Liver (tissue), 9 donors: Measurements from ENCODE around the gene EDC4. TPM values are rescaled to one million over a fixed set of nuclear protein-coding genes. Genes with fewer than 3 reads are reported as not detected.

Source experiments
- DNase-seq: peaks from one replicate; pipeline ENCODE4 v3.0.0-alpha.2; 2017; ENCODE audit warnings: low spot score
- H3K27ac ChIP-seq, 2 donors: one replicate each; pipeline ENCODE4 v1.7.0; 2013; ENCODE audit warnings: inconsistent platforms in 2 of 2, low read length in 2 of 2, control low read depth in 1 of 2, low read depth in 1 of 2, mild to moderate bottlenecking in 1 of 2
- H3K27me3 ChIP-seq, 4 donors: one replicate each; pipeline versions ENCODE4 v1.6.1 to v1.7.0; 2013; ENCODE audit warnings: low read length in 3 of 4, inconsistent platforms in 1 of 4, mild to moderate bottlenecking in 1 of 4, moderate library complexity in 1 of 4; ENCODE audit not compliant: control insufficient read depth in 4 of 4, insufficient read depth in 4 of 4
- H3K36me3 ChIP-seq, 4 donors: one replicate each; pipeline versions ENCODE4 v1.6.1 to v1.7.0; 2013; ENCODE audit warnings: low read length in 3 of 4, mild to moderate bottlenecking in 3 of 4, low read depth in 1 of 4, moderate library complexity in 1 of 4; ENCODE audit not compliant: control insufficient read depth in 4 of 4, insufficient read depth in 3 of 4
- H3K4me1 ChIP-seq, 4 donors: one replicate each; pipeline versions ENCODE4 v1.6.1 to v1.7.0; 2013; ENCODE audit warnings: low read length in 3 of 4, mild to moderate bottlenecking in 3 of 4, moderate library complexity in 1 of 4; ENCODE audit not compliant: control insufficient read depth in 4 of 4, insufficient read depth in 4 of 4
- H3K4me3 ChIP-seq, 3 donors: one replicate each; pipeline versions ENCODE4 v1.6.1 to v1.7.0; 2013; ENCODE audit warnings: low read length in 3 of 3, control low read depth in 1 of 3, low read depth in 1 of 3, mild to moderate bottlenecking in 1 of 3
- H3K9ac ChIP-seq, 2 donors: one replicate each; pipeline ENCODE4 v1.7.0; 2013; ENCODE audit warnings: low read length in 2 of 2, mild to moderate bottlenecking in 2 of 2, moderate library complexity in 2 of 2, control low read depth in 1 of 2, low read depth in 1 of 2
- H3K9me3 ChIP-seq, 4 donors: one replicate each; pipeline versions ENCODE4 v1.6.1 to v1.7.0; 2013; ENCODE audit warnings: low read length in 3 of 4; ENCODE audit not compliant: control insufficient read depth in 4 of 4
- CTCF ChIP-seq: fragments of 150-350 bp; IDR thresholded peaks from 2 replicates; pipeline ENCODE4 v1.5.1; 2017; ENCODE audit warnings: improper control_type of control experiment, low read depth, low read length; ENCODE audit not compliant: missing input control
- EGR1 ChIP-seq, 2 donors: IDR thresholded peaks; 2 replicates each; pipeline ENCODE4 v1.6.1; 2016 to 2018; ENCODE audit warnings: antibody characterized with exemption in 2 of 2, low read depth in 2 of 2
- FOXA1 ChIP-seq: IDR thresholded peaks from 2 replicates; pipeline ENCODE4 v1.6.1; 2016; ENCODE audit warnings: antibody characterized with exemption
- FOXA2 ChIP-seq: IDR thresholded peaks from 2 replicates; pipeline ENCODE4 v1.6.1; 2016; ENCODE audit warnings: antibody characterized with exemption
- GABPA ChIP-seq, 2 donors: IDR thresholded peaks in 1 of 2; conservative IDR thresholded peaks in 1 of 2; 2 replicates each; pipeline ENCODE4 v1.6.1; 2016; ENCODE audit warnings: antibody characterized with exemption in 2 of 2, mild to moderate bottlenecking in 1 of 2, moderate library complexity in 1 of 2
- HNF4A ChIP-seq, 2 donors: conservative IDR thresholded peaks; 2 replicates each; pipeline ENCODE4 v1.6.1; 2016; ENCODE audit warnings: antibody characterized with exemption in 2 of 2, mild to moderate bottlenecking in 2 of 2
- HNF4G ChIP-seq: IDR thresholded peaks from 2 replicates; pipeline ENCODE4 v1.6.1; 2016; ENCODE audit warnings: antibody characterized with exemption
- JUND ChIP-seq, 2 donors: IDR thresholded peaks; 2 replicates each; pipeline ENCODE4 v1.6.1; 2016; ENCODE audit warnings: antibody characterized with exemption in 2 of 2
- NR2F2 ChIP-seq: IDR thresholded peaks from 2 replicates; pipeline ENCODE4 v1.6.1; 2016; ENCODE audit warnings: antibody characterized with exemption
- RAD21 ChIP-seq, 2 donors: IDR thresholded peaks; 2 replicates each; pipeline ENCODE4 v1.6.1; 2016; ENCODE audit warnings: antibody characterized with exemption in 2 of 2, mild to moderate bottlenecking in 2 of 2
- RXRA ChIP-seq, 2 donors: IDR thresholded peaks; 2 replicates each; pipeline ENCODE4 v1.6.1; 2017 to 2018; ENCODE audit warnings: antibody characterized with exemption in 2 of 2, mild to moderate bottlenecking in 1 of 2
- SP1 ChIP-seq: IDR thresholded peaks from 2 replicates; pipeline ENCODE4 v1.6.1; 2018; ENCODE audit warnings: antibody characterized with exemption, mild to moderate bottlenecking
- TAF1 ChIP-seq: conservative IDR thresholded peaks from 2 replicates; pipeline ENCODE4 v1.6.1; 2016; ENCODE audit warnings: antibody characterized with exemption, mild to moderate bottlenecking
- YY1 ChIP-seq: IDR thresholded peaks from 2 replicates; pipeline ENCODE4 v1.6.1; 2016; ENCODE audit warnings: antibody characterized with exemption, mild to moderate bottlenecking
- ZBTB33 ChIP-seq: IDR thresholded peaks from 2 replicates; pipeline ENCODE4 v1.6.1; 2016; ENCODE audit warnings: antibody characterized with exemption
- WGBS: extraction: QIAGEN DNeasy Blood & Tissue Kit; methylation state at CpG from one replicate; pipeline ENCODE4 v1.1.7; 2013; 5-methylcytosine and 5-hydroxymethylcytosine counted together
- polyA plus RNA-seq, 2 donors: library from polyadenylated mRNA; stranded (reverse) in 1 of 2; unstranded in 1 of 2; fragments of 200-250 nt in 1 of 2; fragments of >200 nt in 1 of 2; fragmentation: Nextera tagmentation in 1 of 2; extraction: Ambion mirVana in 1 of 2; gene quantifications; one replicate each; pipeline versions ENCODE4 v1.2.1 to v1.2.3, GENCODE V29; 2013 to 2015
- total RNA-seq, 2 donors: library from RNA; depleted of rRNA; stranded (reverse); fragments of >200 nt; gene quantifications; one replicate each; pipeline ENCODE4 v1.2.3, GENCODE V29; 2014
- TF ChIP-seq, protein P1 (sequence below): IDR thresholded peaks from 2 replicates; pipeline ENCODE4 v1.6.1; 2016; ENCODE audit warnings: antibody characterized with exemption
- TF ChIP-seq, protein P2 (sequence below): IDR thresholded peaks from 2 replicates; pipeline ENCODE4 v1.6.1; 2016; ENCODE audit warnings: antibody characterized with exemption
- TF ChIP-seq, protein P3 (sequence below): IDR thresholded peaks from 2 replicates; pipeline ENCODE4 v1.6.1; 2016; ENCODE audit warnings: antibody characterized with exemption, mild to moderate bottlenecking
- donor health status: healthy.
- donor health status: healthy.
- donor health status: healthy.
- donor health status: healthy.
- donor health status: healthy.

The EDC4 gene, protein sequence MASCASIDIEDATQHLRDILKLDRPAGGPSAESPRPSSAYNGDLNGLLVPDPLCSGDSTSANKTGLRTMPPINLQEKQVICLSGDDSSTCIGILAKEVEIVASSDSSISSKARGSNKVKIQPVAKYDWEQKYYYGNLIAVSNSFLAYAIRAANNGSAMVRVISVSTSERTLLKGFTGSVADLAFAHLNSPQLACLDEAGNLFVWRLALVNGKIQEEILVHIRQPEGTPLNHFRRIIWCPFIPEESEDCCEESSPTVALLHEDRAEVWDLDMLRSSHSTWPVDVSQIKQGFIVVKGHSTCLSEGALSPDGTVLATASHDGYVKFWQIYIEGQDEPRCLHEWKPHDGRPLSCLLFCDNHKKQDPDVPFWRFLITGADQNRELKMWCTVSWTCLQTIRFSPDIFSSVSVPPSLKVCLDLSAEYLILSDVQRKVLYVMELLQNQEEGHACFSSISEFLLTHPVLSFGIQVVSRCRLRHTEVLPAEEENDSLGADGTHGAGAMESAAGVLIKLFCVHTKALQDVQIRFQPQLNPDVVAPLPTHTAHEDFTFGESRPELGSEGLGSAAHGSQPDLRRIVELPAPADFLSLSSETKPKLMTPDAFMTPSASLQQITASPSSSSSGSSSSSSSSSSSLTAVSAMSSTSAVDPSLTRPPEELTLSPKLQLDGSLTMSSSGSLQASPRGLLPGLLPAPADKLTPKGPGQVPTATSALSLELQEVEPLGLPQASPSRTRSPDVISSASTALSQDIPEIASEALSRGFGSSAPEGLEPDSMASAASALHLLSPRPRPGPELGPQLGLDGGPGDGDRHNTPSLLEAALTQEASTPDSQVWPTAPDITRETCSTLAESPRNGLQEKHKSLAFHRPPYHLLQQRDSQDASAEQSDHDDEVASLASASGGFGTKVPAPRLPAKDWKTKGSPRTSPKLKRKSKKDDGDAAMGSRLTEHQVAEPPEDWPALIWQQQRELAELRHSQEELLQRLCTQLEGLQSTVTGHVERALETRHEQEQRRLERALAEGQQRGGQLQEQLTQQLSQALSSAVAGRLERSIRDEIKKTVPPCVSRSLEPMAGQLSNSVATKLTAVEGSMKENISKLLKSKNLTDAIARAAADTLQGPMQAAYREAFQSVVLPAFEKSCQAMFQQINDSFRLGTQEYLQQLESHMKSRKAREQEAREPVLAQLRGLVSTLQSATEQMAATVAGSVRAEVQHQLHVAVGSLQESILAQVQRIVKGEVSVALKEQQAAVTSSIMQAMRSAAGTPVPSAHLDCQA (N-terminal part only)
- total RNA-seq, result 10 to 100 TPM; 22.9 to 26.8 TPM
- 10 to 100 TPM; 17.7 to 20.3 TPM for polyA plus RNA-seq

GRCh38 chr16:67872631-67873434 is at the start of gene EDC4:
Gene EDC4 (plus strand): TSS chr16:67873052. CDS start chr16:67873262, 210 bp downstream.
- Histone ChIP-seq H3K27ac (peak within 1 kb of the TSS; percentile 63 to 66), H3K9me3 (no peaks in the 10 kb centered on the region), H3K27me3 (no peaks in the 10 kb centered on the region), H3K4me3 (peak within 1 kb of the TSS; percentile 85 to 91 (median 90)), H3K36me3 (peaks cover 3 to 26% (median 16%) of the 10 kb centered on the region in 4 donors), H3K9ac (peak within 1 kb of the TSS; percentile 70 to 79), H3K4me1 (peaks cover 2 to 39% (median 30%) of the 10 kb centered on the region in 4 donors)
- peak; percentile 83 for DNase-seq
- 2% methylated on average over 72 of the region's 72 CpGs for WGBS
- TF ChIP-seq, protein P1, sequence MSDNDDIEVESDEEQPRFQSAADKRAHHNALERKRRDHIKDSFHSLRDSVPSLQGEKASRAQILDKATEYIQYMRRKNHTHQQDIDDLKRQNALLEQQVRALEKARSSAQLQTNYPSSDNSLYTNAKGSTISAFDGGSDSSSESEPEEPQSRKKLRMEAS, result no peak
- TF ChIP-seq HNF4G, result no peak
- TF ChIP-seq, protein P2, sequence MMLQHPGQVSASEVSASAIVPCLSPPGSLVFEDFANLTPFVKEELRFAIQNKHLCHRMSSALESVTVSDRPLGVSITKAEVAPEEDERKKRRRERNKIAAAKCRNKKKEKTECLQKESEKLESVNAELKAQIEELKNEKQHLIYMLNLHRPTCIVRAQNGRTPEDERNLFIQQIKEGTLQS, result no peak
- TF ChIP-seq EGR1 (IDR thresholded peaks at IDR 0.05; ENCODE audit: low read depth in 2 of 2), result no peak
- TF ChIP-seq, protein P3, sequence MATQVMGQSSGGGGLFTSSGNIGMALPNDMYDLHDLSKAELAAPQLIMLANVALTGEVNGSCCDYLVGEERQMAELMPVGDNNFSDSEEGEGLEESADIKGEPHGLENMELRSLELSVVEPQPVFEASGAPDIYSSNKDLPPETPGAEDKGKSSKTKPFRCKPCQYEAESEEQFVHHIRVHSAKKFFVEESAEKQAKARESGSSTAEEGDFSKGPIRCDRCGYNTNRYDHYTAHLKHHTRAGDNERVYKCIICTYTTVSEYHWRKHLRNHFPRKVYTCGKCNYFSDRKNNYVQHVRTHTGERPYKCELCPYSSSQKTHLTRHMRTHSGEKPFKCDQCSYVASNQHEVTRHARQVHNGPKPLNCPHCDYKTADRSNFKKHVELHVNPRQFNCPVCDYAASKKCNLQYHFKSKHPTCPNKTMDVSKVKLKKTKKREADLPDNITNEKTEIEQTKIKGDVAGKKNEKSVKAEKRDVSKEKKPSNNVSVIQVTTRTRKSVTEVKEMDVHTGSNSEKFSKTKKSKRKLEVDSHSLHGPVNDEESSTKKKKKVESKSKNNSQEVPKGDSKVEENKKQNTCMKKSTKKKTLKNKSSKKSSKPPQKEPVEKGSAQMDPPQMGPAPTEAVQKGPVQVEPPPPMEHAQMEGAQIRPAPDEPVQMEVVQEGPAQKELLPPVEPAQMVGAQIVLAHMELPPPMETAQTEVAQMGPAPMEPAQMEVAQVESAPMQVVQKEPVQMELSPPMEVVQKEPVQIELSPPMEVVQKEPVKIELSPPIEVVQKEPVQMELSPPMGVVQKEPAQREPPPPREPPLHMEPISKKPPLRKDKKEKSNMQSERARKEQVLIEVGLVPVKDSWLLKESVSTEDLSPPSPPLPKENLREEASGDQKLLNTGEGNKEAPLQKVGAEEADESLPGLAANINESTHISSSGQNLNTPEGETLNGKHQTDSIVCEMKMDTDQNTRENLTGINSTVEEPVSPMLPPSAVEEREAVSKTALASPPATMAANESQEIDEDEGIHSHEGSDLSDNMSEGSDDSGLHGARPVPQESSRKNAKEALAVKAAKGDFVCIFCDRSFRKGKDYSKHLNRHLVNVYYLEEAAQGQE, result peak; percentile 56
- TF ChIP-seq YY1, result no peak
- TF ChIP-seq GABPA (IDR thresholded peaks at IDR 0.05 in 1 of 2, conservative IDR thresholded peaks at IDR 0.05 in 1 of 2), result peak; percentile 90 to 95
- TF ChIP-seq ZBTB33, result no peak
- peak; percentile 46 for TF ChIP-seq NR2F2
- TF ChIP-seq FOXA2, result no peak
- TF ChIP-seq CTCF, result no peak
- TF ChIP-seq RXRA (IDR thresholded peaks at IDR 0.05), result peak; percentile 53 to 68
- TF ChIP-seq FOXA1, result no peak
- peak; percentile 70 for TF ChIP-seq SP1
- TF ChIP-seq JUND (IDR thresholded peaks at IDR 0.05), result no peak
- peak in 1 of 2 donors; percentile 57 for TF ChIP-seq RAD21 (IDR thresholded peaks at IDR 0.05)
- peak in 1 of 2 donors; percentile 42 for TF ChIP-seq HNF4A (conservative IDR thresholded peaks at IDR 0.05)
- TF ChIP-seq TAF1, result no peak
